ENCODE results near the gene PLA2G4F. TPM values are rescaled to one million over a fixed set of nuclear protein-coding genes. Genes with fewer than 3 reads are reported as not detected.
"Not testable (repeated sequence)": the region's sequence is repeated elsewhere in the genome, so short reads cannot be mapped to it uniquely, and the experiment has no call there.

Gene PLA2G4F
- total RNA-seq, 4 donors from 2014 or later: 3.9 to 24.8 (median 14.1) TPM

DNA sequence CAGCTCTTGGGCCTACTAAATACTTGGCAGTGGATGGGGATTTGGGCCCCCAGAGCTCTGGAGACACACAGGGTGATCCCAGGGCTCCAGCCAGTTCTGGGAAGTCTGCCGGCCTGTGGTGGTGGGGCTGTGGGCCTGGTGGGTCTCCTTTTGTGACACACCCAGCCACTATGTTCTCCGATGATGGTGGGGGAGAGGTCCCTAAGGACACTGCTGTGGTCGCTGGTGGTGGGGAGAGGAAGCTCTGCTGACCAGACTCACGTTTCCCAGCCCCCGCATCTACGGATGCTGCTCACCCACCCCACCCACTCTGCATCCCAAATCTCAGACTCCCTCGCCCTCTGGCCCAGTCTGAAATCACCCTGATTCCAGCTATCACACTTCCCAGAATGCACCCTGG, 62.5 kb downstream of the PLA2G4F start:
- WGBS, 2 donors: 74 to 78% methylated on average over 7 of the region's 7 CpGs
- TF ChIP-seq POLR2A (IDR thresholded peaks at IDR 0.05): no peak
- TF ChIP-seq, protein P1, sequence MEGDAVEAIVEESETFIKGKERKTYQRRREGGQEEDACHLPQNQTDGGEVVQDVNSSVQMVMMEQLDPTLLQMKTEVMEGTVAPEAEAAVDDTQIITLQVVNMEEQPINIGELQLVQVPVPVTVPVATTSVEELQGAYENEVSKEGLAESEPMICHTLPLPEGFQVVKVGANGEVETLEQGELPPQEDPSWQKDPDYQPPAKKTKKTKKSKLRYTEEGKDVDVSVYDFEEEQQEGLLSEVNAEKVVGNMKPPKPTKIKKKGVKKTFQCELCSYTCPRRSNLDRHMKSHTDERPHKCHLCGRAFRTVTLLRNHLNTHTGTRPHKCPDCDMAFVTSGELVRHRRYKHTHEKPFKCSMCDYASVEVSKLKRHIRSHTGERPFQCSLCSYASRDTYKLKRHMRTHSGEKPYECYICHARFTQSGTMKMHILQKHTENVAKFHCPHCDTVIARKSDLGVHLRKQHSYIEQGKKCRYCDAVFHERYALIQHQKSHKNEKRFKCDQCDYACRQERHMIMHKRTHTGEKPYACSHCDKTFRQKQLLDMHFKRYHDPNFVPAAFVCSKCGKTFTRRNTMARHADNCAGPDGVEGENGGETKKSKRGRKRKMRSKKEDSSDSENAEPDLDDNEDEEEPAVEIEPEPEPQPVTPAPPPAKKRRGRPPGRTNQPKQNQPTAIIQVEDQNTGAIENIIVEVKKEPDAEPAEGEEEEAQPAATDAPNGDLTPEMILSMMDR (IDR thresholded peaks at IDR 0.05): no peak
- no peak overlapping the region for H3K4me3 ChIP-seq (replicated peaks in 1 of 3)
- no peak overlapping the region for H3K27ac ChIP-seq
- DNase-seq: no peak
- no peaks in the 10 kb centered on the region for H3K9me3 ChIP-seq
- H3K4me1 ChIP-seq: peaks cover 0 to 3% of the 10 kb centered on the region in 2 donors
- no peaks in the 10 kb centered on the region for H3K36me3 ChIP-seq
- intact Hi-C loops (cut with DNase I): no loop called here
- no peaks in the 10 kb centered on the region for H3K27me3 ChIP-seq

GRCh38 chr15:42092398-42093318, 63.8 kb downstream of the PLA2G4F start:
- peaks cover 0 to 3% of the 10 kb centered on the region in 2 donors for H3K4me1 ChIP-seq

GRCh38 chr15:42091753-42092397, 64.6 kb downstream of the PLA2G4F start:
- DNase-seq; intact Hi-C loops (cut with DNase I); H3K4me1 ChIP-seq: not testable (repeated sequence)

More at GRCh38 chr15:42092398-42093318, 63.8 kb downstream of the PLA2G4F start:
- DNase-seq: peak; percentile 45 to 61
- Histone ChIP-seq H3K9me3 (no peaks in the 10 kb centered on the region), H3K36me3 (no peaks in the 10 kb centered on the region), H3K4me3 (replicated peaks in 1 of 3) (no peak overlapping the region), H3K27me3 (no peaks in the 10 kb centered on the region), H3K27ac (no peak overlapping the region)
- intact Hi-C loops (cut with DNase I): no loop called here
- no peak for TF ChIP-seq POLR2A (IDR thresholded peaks at IDR 0.05)
- TF ChIP-seq, protein P1 (IDR thresholded peaks at IDR 0.05): no peak
- WGBS, 2 donors: 64 to 81% methylated on average over 6 to 14 of the region's 21 CpGs

DNA sequence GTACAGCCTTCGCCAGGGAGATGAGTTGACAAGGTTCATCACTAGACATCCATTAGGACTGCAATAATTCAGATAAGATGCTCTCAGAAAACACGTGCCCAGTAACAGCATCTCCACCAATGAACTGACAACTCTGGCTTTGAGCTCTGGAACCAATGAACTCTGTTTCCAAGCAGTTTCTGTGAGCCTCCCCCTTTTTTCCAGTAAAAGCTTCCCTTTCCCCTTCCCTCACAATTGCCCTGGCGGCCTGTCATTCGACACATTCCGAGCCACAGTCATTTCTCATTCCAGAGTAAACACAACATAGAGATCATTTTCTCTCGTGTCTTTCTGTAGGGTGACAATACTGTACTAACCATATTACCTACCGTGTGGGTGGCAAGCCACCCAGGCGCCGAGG, 65.7 kb downstream of the PLA2G4F start:
- Histone ChIP-seq H3K27me3 (no peaks in the 10 kb centered on the region), H3K4me1 (peaks cover 0 to 3% of the 10 kb centered on the region in 2 donors), H3K4me3 (replicated peaks in 1 of 3) (no peak overlapping the region), H3K36me3 (no peaks in the 10 kb centered on the region), H3K9me3 (no peaks in the 10 kb centered on the region), H3K27ac (no peak overlapping the region)
- intact Hi-C loops (cut with DNase I): no loop called here
- TF ChIP-seq POLR2A (IDR thresholded peaks at IDR 0.05): no peak
- TF ChIP-seq, protein P1 (IDR thresholded peaks at IDR 0.05): no peak
- DNase-seq: no peak
- WGBS, 2 donors: 84 to 91% methylated on average over 9 of the region's 9 CpGs

More at GRCh38 chr15:42091753-42092397, 64.6 kb downstream of the PLA2G4F start:
- WGBS, 2 donors: 81 to 89% methylated on average over 14 of the region's 14 CpGs
- not testable (repeated sequence) for H3K4me3 ChIP-seq (replicated peaks in 1 of 3); H3K27me3 ChIP-seq; H3K27ac ChIP-seq; H3K9me3 ChIP-seq; H3K36me3 ChIP-seq

DNA sequence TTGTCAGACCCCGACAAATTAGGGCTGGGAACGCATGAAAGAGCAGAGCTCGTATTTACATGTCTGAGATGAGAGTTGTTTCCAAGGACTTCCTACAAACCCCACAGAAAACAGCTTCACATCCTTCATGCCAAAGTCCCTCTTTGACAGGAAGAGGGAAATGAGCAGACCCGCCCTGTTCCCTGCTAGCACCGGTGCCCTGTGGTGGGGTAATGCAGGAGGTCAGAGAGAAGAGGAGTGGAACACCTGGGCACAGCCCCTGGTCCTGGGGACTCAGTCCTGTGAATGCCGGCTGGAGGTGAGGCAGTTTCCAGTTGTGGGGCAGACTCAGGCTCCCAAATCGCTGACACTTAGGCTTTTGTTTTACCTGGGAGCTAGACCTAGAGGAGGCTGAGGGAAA, 66.1 kb downstream of the PLA2G4F start:
- H3K9me3 ChIP-seq: no peaks in the 10 kb centered on the region
- no peaks in the 10 kb centered on the region for H3K27me3 ChIP-seq
- H3K27ac ChIP-seq: no peak overlapping the region
- intact Hi-C loops (cut with DNase I): no loop called here
- DNase-seq: no peak
- no peaks in the 10 kb centered on the region for H3K36me3 ChIP-seq
- WGBS, 2 donors: 65 to 66% methylated on average over 7 of the region's 7 CpGs
- no peak overlapping the region for H3K4me3 ChIP-seq (replicated peaks in 1 of 3)
- TF ChIP-seq, protein P1 (IDR thresholded peaks at IDR 0.05): no peak
- TF ChIP-seq POLR2A (IDR thresholded peaks at IDR 0.05): no peak
- peaks cover 0 to 3% of the 10 kb centered on the region in 2 donors for H3K4me1 ChIP-seq
